ENCODE results near the gene ATXN7. TPM values are rescaled to one million over a fixed set of nuclear protein-coding genes. Genes with fewer than 3 reads are reported as not detected.

Gene ATXN7
- total RNA-seq, 1 donor from 2014 or later: 5.1 TPM

DNA sequence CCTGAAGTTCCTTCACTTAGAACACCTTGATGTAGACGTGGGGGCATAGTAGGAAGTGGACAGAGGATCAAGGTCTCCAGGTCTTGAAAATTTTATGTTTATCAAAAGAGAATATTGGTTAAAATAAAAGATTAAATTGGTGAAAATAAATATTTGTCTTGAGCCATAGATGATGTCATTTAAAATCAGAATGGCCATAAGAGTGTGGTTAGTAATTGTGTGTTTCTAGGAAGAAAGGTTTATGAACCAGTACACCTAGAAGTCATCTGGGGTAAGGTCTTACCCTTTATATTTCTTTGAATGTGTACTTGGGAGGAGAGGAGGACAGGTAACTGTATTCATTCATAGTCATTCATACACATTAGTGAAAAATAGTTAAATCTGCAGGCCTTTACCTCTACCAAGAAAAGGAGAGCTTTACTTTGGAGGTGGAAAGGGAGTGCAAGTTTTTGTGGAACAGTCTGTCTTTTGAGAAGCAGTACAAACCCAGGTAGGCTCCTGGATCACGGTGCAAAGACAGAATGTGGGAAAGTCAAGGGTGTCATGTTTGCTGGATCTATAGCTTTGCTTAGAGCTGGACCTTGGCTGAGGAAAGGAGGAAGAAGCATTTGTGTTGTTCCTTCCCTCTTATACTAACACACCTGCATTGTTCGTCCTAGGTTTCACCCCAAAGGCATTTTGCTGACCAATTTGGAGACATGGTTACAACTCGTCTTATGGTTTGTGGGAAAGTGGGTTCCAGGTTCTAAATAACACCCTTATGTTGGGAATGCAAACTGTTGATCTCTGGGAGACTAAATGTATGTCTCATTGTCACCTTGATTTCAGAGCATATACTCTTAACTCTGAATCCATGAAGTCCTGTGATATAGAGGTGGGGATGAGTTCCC is 42.3 kb downstream of the ATXN7 start:
- DNase-seq (ENCODE audit: low read depth in 2 of 2): no peak

DNA sequence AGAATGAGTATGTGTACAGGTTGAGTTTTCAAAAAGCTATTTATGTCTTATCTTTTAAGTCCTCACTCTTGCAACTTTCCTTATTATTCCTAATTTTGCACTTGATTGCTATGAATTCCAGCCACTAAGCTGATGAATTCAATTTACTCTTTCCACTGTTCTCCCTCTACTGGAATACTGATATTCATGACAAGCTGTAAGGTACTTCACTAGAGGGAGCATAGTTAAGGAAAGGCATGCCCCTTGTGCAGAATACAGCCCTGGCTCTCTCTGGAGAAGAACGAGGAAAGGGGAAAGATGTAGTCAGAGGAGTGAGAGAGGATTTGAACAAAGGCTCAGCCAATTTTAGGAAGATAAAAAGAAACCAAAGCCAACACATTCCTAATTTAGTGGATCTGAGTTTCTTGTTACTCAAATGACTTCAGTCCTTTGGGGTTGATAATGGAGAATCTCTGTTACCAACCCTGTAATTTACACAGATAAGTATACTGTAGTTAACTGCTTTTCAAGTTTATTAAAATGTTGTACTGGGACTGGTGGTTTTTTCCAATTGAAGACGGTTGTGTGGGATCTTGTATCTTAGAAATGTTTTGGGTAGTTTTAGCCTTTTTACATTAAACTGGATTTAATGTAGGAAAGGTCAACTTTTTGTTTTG is 44.5 kb downstream of the ATXN7 start:
- DNase-seq (ENCODE audit: low read depth in 2 of 2): peak in 1 of 2 donors; percentile 30

DNA sequence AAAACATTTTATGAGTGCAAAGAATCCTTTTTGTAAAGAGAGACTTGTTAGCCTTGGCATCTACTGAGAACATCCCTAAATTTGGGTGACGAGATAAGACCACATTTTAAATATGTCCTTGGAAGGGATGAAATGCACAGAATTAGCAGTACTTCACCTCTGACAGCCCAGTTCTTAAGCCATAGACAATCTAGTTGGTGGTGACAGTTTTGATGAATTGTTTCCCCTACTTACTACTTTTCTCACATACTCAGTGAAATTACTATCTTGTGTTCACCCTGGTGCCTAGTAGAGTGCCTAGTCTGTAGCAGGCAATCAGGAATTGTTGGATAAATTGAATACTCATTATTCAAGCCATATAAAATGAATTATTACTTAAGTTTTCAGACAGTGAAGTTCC is 45.1 kb downstream of the ATXN7 start:
- no peak for DNase-seq (ENCODE audit: low read depth in 2 of 2)

DNA sequence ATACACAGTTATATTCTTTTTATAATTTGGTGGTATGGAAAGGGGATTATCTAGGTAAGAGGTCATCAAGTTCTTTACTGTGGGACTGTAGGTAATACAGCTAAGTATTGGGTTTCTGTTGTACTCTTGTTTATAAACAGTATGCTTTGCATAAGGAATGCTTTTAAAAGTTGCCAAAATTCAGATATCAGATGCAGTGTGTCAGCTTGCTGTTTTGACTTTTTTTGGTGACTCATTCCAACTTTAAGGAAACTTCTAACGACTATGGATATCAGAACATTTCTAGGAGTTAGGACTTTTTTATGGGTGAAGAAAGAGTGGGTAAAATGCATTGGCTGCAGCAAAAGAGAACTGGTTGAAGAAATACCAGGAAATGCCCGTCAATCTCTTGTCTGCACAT is 45.8 kb downstream of the ATXN7 start:
- DNase-seq (ENCODE audit: low read depth in 2 of 2): no peak

DNA sequence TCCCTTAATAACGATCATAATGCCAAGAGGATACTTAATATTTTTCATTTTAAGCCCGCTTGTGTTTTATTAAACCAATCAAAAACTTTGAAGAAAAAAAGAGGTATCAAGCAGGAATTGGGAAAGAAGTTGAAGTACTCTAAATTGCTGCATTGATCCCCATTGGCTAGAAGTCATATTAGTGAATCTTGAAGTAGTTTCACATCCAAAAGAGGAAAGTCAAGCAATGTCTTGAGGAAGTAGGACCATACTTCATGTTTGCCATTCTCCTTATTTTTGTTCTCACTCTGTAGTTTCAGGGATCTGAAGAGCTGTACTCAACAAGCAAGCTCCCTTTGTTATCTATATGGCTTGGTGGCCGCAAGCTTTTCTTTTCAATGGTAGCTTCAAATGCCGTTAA is 46.3 kb downstream of the ATXN7 start:
- no peak for DNase-seq (ENCODE audit: low read depth in 2 of 2)

DNA sequence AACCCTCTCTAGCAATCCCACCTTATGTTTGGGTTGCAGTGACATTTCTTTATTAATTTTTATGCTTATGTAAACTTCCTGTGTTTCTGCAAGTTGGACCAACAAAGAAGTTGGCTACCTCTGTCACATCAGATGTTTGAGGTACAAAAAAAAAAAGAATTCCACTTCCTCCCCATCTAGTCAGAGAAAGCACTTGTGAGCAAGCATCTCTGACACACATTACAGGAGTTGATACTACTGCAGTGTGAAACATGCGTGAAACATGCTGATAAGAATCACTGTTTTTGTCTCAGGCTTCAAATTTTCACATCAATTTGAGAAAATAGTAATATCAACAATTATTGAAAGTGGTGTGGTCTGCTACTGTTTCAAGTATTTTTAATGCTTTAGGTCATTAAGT is 47.2 kb downstream of the ATXN7 start:
- peak in 1 of 2 donors; percentile 27 for DNase-seq (ENCODE audit: low read depth in 2 of 2)

DNA sequence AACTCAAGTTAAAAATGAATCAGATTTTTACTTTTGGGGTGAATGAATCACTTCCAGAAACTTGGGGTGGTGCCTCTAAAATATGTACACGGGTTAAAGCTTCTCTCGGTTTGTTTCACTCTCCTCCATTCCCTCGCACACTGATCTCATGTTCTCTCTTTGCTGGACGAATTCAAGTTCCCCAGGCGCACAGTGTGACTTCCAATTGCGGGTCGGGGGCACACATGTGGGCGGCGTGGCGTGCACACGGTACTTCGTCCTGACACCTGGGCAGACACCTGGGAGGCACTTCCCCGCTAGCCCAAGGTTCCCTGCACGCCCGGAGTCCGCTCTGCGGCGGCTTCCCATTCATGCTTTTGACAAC is 47.8 kb downstream of the ATXN7 start:
- DNase-seq (ENCODE audit: low read depth in 2 of 2): peak in 1 of 2 donors; percentile 8

DNA sequence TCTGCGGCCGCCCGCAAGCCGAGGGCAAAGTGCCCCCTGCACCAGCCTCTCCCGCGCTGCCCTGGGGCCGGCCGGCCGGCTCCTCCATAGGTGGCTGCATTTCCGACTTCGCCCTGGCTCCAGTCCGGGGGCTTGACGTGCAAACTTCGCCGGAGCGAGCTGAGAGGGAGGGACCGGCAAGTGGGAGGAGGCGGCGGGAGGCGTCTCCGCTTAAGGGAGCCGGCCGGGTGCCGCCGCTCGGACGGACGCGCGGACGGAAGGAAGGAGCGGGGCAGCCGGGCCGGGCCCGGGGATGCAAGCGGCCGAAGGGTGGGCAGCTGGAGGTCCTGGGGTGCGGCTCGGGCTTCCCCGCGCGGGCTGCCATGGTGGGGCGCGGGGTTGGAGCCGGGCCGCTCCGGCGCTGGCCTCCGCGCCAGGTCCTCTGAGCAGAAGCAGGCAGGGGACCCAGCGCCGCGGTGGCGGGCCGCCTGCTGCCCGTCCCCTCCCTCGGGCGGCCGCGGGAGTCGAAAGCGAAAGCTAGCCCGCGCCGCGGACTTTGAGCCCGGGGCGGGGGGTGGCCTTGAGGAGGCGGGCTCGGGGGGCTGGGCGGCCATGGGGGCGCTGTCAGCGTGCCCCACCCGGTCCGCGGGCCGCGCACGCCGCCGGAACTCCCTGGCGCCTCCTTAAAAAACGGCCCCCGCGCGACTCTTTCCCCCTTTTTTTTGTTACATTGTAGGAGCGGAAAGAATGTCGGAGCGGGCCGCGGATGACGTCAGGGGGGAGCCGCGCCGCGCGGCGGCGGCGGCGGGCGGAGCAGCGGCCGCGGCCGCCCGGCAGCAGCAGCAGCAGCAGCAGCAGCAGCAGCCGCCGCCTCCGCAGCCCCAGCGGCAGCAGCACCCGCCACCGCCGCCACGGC is 48.5 kb downstream of the ATXN7 start, which contains the start of gene SCAANT1:
Gene SCAANT1, minus strand, starts transcription at position 511 of the 895 bp plus-strand sequence.
- DNase-seq (ENCODE audit: low read depth in 2 of 2): peak; percentile 51 to 90

DNA sequence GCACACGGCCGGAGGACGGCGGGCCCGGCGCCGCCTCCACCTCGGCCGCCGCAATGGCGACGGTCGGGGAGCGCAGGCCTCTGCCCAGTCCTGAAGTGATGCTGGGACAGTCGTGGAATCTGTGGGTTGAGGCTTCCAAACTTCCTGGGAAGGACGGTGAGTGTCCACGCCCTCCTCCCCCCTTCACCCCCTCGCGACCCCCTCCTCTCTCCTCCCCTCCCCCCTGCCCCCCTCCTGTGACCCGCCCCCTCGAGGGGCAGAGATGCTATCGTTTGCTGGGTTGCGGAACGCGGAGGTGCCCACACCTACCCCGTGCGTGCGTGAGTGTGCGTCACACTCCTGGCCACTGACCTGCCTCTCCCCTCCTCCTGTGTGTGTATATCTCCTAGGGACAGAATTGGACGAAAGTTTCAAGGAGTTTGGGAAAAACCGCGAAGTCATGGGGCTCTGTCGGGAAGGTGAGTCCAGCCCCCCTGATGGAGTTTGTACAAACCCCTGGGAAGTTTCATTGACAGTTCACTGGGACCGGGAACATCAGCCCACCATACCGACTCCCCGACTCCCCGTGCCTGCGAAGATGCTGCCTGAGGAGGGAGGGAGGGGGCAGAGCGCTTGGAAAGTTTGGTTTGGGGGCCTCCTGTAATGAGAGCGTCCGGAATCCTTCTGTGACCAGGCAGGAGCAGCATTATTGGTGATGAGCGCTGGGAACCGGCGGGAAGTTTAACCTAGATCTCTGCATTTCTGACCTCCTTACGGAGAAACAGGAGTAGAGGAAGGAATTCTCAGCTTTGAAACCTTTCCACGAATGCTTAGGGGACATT is 49.3 kb downstream of the ATXN7 start:
- peak in 1 of 2 donors; percentile 60 for DNase-seq (ENCODE audit: low read depth in 2 of 2)

DNA sequence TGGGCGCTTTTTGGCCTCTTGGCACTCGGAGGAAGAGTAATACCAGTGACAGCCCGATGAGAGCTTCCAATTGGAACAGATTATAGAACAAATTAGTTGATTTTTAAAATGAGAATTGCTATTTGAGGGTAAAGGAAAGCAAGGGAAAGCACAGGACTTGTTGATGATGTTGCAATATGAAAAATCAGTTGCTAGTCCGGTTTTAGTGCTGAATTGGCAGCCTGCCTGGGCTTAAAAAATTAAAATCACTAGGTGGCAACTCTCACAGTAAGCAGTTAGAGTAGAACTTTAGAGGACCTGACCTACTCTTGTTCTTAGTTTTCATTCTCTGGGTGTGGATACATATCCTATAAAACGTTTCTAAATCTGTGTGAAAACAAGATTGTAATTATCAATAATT is 50.6 kb downstream of the ATXN7 start:
- DNase-seq (ENCODE audit: low read depth in 2 of 2): peak; percentile 12 to 40

DNA sequence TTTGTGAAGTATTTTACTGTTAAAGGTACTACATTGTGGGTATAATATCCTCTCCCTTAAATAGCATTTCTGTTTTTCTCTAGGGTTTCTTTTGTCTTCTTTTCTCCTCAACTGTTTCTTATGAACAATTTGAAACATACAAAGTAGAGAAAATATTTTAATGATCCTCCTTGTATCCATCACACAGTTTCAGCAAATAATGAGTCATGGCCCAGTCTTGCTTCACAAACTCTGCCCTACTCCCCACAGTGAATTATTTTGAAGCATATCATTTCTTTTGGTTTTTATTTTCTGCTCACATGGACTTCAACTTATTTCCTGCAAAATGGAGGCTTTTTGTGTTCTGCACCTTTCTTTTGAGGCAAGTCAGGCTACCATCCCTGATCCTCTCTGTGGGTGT is 54.7 kb downstream of the ATXN7 start:
- DNase-seq (ENCODE audit: low read depth in 2 of 2): no peak

DNA sequence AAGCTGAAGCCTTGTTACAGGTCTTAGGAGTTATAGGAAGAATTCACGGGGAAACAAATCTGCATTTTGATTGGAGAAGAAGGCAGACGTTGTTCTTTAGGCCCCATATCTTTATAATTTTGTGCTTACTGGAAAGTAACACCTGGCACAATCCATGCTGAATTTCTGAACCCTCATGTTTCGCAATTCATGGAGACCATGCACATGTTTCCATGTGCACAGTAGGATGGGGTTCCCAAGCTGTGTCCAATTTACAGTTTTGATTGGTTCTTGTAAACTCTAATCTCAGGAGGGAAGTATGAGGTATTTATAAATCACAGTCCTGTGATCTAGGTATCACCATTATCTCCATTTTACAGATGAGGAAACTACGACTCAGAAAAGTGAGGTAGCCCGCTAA is 56.3 kb downstream of the ATXN7 start:
- DNase-seq (ENCODE audit: low read depth in 2 of 2): no peak

DNA sequence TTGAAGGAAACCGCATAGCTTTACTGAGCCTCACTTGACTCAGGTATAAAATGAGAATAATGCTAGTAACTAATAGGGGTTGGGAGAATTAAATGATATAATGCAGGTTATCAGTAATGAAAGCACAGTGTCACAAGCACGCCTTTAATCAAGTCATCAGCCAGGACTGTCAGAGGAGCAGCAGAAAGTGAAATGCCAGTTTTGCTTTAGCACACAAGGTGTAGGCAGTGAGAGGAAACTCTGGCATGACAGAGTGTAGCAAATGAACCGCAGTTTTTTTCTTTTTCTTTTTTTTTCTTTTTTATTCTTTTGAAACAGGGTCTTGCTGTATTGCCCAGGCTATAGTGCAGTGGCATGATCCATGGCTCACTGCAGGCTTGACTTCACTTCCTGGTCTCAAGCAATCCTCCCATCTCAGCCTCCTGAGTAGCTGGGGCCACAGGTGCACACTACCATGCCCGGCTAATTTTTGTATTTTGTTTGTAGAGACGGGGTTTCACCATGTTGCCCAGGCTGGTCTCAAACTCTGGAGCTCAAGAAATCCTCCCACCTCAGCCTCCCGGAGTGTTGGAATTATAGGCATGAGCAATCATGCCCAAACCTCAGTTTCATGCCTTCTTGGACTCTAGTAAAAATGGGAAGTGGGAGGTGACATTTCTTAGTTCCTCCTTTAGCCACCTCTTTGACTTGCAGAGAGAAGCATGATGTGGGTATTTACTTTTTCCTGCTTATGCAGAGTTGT is 58.2 kb downstream of the ATXN7 start:
- no peak for DNase-seq (ENCODE audit: low read depth in 2 of 2)

DNA sequence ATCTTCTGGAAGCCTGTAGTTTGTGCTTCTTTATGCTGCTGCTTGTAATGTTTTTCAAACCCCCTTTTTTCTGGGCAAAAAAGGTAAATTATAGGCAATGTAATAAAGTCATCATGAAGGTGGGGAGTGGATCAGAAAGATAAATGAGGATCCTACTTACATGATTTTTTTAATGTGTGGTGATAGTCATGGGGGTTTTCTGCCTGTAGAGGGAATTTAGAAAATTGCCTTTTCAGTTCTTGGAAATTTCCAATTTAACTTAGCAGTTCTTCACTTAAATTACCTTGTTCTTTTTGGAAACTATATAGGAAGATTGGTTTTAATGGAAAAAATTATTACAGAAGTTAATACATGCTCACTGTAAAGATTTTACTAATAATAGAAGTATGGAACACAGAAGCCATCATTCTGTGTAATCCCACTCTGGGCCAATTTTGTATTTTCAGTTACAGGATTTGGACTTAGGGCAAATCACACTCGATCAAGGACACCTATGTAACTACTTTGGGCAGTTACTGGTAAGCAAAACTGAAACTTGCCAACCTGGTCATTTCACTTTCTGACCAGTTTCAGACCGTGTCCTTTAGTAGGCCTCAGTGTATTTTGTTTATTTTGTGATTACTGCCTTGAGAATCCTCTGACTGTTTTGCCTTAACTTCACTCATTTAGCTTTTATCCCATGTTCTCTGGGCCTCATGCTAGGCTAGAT is 59.0 kb downstream of the ATXN7 start:
- no peak for DNase-seq (ENCODE audit: low read depth in 2 of 2)

DNA sequence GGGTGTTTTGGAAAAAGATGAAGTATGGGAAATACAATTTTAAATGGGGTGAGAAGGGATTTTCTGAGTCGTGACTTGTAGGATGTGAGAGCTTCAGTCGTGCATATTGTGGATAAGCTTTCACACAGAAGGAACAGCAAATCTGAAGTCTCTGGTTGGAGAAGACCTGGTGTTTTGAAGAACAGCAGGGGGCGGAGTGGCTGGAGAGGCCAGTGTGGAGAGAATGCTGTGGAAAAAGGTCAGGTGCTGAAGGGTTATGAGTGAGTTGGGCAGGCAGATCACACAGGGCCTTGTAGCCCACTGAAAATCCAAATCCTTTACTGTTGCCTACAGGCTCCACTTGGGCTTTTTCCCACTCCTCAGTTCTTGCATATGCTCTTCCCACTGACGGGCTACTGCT is 62.6 kb downstream of the ATXN7 start:
- DNase-seq (ENCODE audit: low read depth in 2 of 2): no peak

DNA sequence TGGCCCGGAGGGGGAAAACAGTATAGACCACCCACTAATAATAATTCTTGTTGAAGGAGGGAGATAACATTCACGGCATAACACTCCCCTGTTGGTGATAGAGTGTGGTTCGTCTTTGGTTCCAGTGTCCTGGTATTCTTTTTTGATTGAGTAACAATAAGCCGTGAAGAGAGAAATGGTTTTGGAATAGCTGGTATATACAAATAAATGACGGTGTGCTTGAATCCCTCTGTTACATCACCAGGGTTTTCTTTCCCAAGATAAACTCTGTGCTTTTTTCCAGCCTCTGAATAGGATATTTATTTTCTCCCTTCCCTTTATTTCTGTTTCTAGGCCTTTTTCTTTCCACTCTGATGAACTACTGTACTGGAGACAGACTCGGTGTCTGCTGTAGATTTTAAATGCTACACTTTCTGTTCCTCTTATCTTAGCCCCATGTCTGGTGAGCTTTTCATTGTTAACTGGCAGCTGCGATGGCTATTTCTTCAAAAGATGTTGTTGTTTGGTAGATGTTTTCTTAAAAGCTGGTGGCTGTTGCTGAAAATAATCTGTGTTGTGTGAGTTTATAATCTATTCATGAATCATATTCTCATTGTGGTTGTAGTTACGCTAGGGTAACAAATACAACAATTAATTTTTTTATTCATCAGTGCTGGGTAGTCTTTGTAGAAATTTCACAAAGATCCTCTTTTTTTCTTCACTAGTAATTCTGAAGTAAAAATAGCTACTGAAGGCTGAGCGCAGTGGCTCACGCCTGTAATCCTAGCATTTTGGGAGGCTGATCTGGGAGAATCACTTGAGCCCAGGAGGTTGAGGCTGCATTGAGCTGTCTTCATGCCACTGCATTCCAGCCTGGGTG is 64.0 kb downstream of the ATXN7 start:
- DNase-seq (ENCODE audit: low read depth in 2 of 2): no peak

DNA sequence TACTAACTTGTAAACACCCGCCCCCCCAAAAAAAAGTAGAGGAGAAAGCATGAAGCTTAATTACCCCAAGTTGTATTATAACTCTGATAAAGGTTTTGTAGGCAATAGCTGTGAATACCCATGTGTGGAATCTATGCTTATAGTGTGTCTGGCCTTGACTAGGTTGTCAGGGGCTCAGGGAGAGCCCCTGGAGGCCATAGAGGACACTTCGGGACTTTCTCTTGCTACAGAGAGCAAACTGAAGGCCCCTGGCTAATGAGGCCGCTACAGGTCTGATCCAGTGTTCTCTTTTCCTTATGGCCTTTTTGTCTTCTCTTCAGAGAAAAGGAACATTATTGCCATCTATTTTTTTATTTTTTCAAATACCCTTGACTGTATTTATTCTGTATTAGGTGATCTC is 67.6 kb downstream of the ATXN7 start:
- no peak for DNase-seq (ENCODE audit: low read depth in 2 of 2)

DNA sequence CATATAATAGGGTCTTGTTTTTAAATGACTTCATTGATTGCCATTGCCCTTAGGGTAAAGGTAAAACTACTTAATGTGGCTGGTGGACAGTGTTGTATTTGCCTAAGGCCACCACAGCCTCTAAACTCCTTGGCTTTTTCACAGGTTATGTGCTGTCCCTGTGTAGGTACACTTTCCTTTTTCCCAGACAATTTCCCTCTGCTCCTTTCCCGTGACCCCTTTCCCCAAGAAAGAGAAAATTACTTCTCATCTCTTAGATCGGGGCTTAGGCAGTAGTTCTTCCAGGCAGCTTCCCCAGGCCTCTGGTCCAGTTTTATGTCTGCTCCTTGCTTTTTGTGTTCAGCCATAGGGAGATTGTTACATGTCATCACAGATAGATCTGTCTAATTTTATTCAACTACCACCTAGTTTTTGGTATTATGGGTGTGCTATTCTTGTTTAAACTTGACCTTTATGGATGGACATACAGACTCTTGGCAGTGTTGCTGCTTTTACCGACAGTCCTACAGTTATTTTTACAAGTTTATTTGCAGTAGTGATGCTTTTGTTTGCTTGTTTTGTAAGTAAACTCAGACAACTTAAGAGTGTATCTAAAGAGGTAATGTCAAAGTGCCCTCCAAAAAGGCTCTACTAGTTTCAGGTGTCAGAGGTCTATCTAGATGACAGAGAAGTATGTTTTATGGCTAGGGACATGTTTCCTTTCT is 69.0 kb downstream of the ATXN7 start:
- DNase-seq (ENCODE audit: low read depth in 2 of 2): no peak

All from dermis microvascular lymphatic vessel endothelial cell (primary cell).